SK-N-MC (cell line): ENCODE results near the gene STAG1.

ENCODE experiments used
- EZH2 ChIP-seq: fragments of 200-600 bp; sonication (generic); IDR thresholded peaks from one replicate; pipeline ENCODE4 v1.6.1; 2017; ENCODE audit warnings: antibody characterized with exemption
- FOXP2 ChIP-seq: optimal IDR thresholded peaks from 2 replicates; pipeline ENCODE3; 2011; ENCODE audit warnings: mild to moderate bottlenecking, moderate library complexity; ENCODE audit not compliant: insufficient read depth; ENCODE audit errors: extremely low read length, control extremely low read depth
- POLR2AphosphoS5 ChIP-seq: IDR thresholded peaks from 2 replicates; pipeline ENCODE4 v1.6.1; 2012; ENCODE audit warnings: mild to moderate bottlenecking, low read depth, low read length, borderline replicate concordance

- no peak for TF ChIP-seq POLR2AphosphoS5
- no peak for TF ChIP-seq EZH2
- TF ChIP-seq FOXP2 = no peak
Measured at GRCh38 chr3:136547293-136547692, 204.9 kb downstream of the STAG1 start.
